Measurements from ENCODE around the gene NIPA2.

The NIPA2 gene

GRCh38 chr15:22839046-22839695 is 705 bp downstream of the NIPA2 start:
- no peak for DNase-seq (ENCODE audit: low spot score)

- DNase-seq (ENCODE audit: low spot score): no peak
Observed at GRCh38 chr15:22844421-22845288, 6.2 kb downstream of the NIPA2 start.

GRCh38 chr15:22845289-22845900 is 6.9 kb downstream of the NIPA2 start:
- no peak for DNase-seq (ENCODE audit: low spot score)

- no peak for DNase-seq (ENCODE audit: low spot score)
Observed at GRCh38 chr15:22846073-22846472, 7.6 kb downstream of the NIPA2 start.

- DNase-seq (ENCODE audit: low spot score): no peak
Observed at GRCh38 chr15:22850055-22850454, 11.6 kb downstream of the NIPA2 start.

GRCh38 chr15:22851513-22851912 is 13.0 kb downstream of the NIPA2 start:
- no peak for DNase-seq (ENCODE audit: low spot score)

GRCh38 chr15:22855791-22856190 is 17.3 kb downstream of the NIPA2 start:
- DNase-seq (ENCODE audit: low spot score): no peak

- no peak for DNase-seq (ENCODE audit: low spot score)
Observed at GRCh38 chr15:22856659-22857058, 18.2 kb downstream of the NIPA2 start.

- DNase-seq (ENCODE audit: low spot score): no peak
Observed at GRCh38 chr15:22861161-22861560, 22.7 kb downstream of the NIPA2 start.

GRCh38 chr15:22863356-22863755 is 24.9 kb downstream of the NIPA2 start:
- DNase-seq (ENCODE audit: low spot score): no peak

- DNase-seq (ENCODE audit: low spot score): no peak
Observed at GRCh38 chr15:22866079-22866478, 27.6 kb downstream of the NIPA2 start.

- no peak for DNase-seq (ENCODE audit: low spot score)
Observed at GRCh38 chr15:22867886-22868285, 29.4 kb downstream of the NIPA2 start.

GRCh38 chr15:22868495-22868894 is 30.0 kb downstream of the NIPA2 start:
- DNase-seq (ENCODE audit: low spot score): no peak

- no peak for DNase-seq (ENCODE audit: low spot score)
Observed at GRCh38 chr15:22868928-22869327, 30.5 kb downstream of the NIPA2 start.

- DNase-seq (ENCODE audit: low spot score): no peak
Observed at GRCh38 chr15:22869856-22870255, 31.4 kb downstream of the NIPA2 start.

- no peak for DNase-seq (ENCODE audit: low spot score)
Observed at GRCh38 chr15:22870865-22871264, 32.4 kb downstream of the NIPA2 start.

- no peak for DNase-seq (ENCODE audit: low spot score)
Observed at GRCh38 chr15:22871481-22872086, 33.1 kb downstream of the NIPA2 start.

GRCh38 chr15:22872936-22873701 is 34.7 kb downstream of the NIPA2 start:
- no peak for DNase-seq (ENCODE audit: low spot score)

- no peak for DNase-seq (ENCODE audit: low spot score)
Observed at GRCh38 chr15:22873841-22874240, 35.4 kb downstream of the NIPA2 start.

- DNase-seq (ENCODE audit: low spot score): no peak
Observed at GRCh38 chr15:22874256-22874655, 35.8 kb downstream of the NIPA2 start.

- DNase-seq (ENCODE audit: low spot score): no peak
Observed at GRCh38 chr15:22874966-22875365, 36.5 kb downstream of the NIPA2 start.

- no peak for DNase-seq (ENCODE audit: low spot score)
Observed at GRCh38 chr15:22877117-22877516, 38.7 kb downstream of the NIPA2 start.
